Activated CD4-positive, alpha-beta T cell treated with anti-CD3 and anti-CD28 coated beads, Interleukin-2, amount 10 ng/mL, durations not matched to agents 7 days and 5 days (primary cell): ENCODE measurements around the gene IL1B. TPM values are rescaled to one million over a fixed set of nuclear protein-coding genes. Genes with fewer than 3 reads are reported as not detected.

Experiments used
- CTCF ChIA-PET: fragments of 350-600 bp; sonication (Branson Sonifier 250); formaldehyde crosslinking; loops from one replicate; lab custom pipeline; 2021; ENCODE audit warnings: antibody characterized with exemption; lab: Charles Lee
- POLR2A ChIA-PET: fragments of 350-600 bp; sonication (Branson Sonifier 250); formaldehyde crosslinking; loops from one replicate; lab custom pipeline; 2021; ENCODE audit warnings: antibody characterized with exemption; lab: Charles Lee
- DNase-seq: peaks from one replicate; pipeline ENCODE4 v3.0.0-alpha.2; 2020
- H3K27ac Mint-ChIP-seq: one replicate; pipeline ENCODE4 v1.8.0; 2021; ENCODE audit warnings: mild to moderate bottlenecking, moderate library complexity, mixed read lengths
- H3K27me3 Mint-ChIP-seq: one replicate; pipeline ENCODE4 v1.8.0; 2021; ENCODE audit warnings: mixed read lengths
- H3K36me3 Mint-ChIP-seq: one replicate; pipeline ENCODE4 v1.8.0; 2021; ENCODE audit warnings: low read depth, mixed read lengths
- H3K4me1 Mint-ChIP-seq: one replicate; pipeline ENCODE4 v1.8.0; 2021; ENCODE audit warnings: mixed read lengths
- H3K4me3 Mint-ChIP-seq: one replicate; pipeline ENCODE4 v1.8.0; 2021; ENCODE audit warnings: mild to moderate bottlenecking, moderate library complexity, mixed read lengths
- H3K9me3 Mint-ChIP-seq: one replicate; pipeline ENCODE4 v1.8.0; 2021; ENCODE audit warnings: mixed read lengths
- total RNA-seq, 2 experiments: library from RNA; stranded (reverse); gene quantifications; one replicate each; pipeline ENCODE4 v1.2.3, GENCODE V29; 2021

IL1B gene
- not detected for total RNA-seq

DNA sequence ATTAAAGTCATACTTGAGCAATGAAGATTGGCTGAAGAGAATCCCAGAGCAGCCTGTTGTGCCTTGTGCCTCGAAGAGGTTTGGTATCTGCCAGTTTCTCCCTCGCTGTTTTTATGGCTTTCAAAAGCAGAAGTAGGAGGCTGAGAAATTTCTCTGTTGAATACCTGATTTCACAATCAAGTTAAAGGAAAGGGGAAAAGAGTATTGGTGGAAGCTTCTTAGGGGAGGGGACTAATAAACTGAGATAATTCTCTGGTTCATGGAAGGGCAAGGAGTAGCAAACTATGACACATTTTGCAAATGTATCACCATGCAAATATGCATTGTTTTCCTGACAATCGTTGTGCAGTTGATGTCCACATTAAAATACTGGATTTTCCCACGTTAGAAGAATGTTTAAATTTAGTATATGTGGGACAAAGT, at the start of gene IL1B:
Gene IL1B (minus strand): TSS at position 85 of the 423 bp plus-strand sequence. CDS start 550 bp downstream, outside the sequence.
- no peak for DNase-seq
- ChIA-PET CTCF (no interaction called here), POLR2A (no interaction called here)
- Mint-ChIP-seq H3K4me3 (no peak within 1 kb of the TSS), H3K36me3 (no peaks in the 10 kb centered on the region), H3K27me3 (peaks cover 33% of the 10 kb centered on the region), H3K27ac (no peak within 1 kb of the TSS), H3K4me1 (no peaks in the 10 kb centered on the region), H3K9me3 (no peaks in the 10 kb centered on the region)

DNA sequence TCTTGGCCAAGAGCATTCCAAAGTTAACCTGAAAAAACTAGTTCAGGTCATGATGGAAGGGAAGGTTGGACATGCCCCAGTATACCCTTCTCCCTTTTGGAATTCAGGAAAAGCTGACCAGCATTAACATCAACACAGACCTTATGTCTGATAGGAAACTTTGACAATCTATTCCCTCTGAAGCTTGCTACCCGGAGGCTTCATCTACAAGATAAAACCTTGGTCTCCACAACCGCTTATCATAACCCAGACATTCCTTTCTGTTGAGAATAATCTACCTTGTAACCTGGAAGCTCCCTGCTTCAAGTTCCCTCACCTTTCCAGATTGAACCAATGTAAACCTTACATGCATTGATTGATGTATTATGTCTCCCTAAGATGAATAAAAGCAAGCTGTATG, 49.7 kb upstream of the IL1B start:
- H3K9me3 Mint-ChIP-seq = no peaks in the 10 kb centered on the region
- ChIA-PET CTCF (interaction anchor here (1.7 to 2.2 kb wide), 6 partner anchors 15 to 137 kb away, joined by 5 to 15 read pairs (median 12); no protein-coding TSS in a partner anchor), POLR2A (no interaction called here)
- DNase-seq = no peak
- peaks cover 15% of the 10 kb centered on the region for H3K4me1 Mint-ChIP-seq
- H3K4me3 Mint-ChIP-seq = no peak overlapping the region
- H3K27me3 Mint-ChIP-seq = peaks cover 2% of the 10 kb centered on the region
- H3K36me3 Mint-ChIP-seq = no peaks in the 10 kb centered on the region
- no peak overlapping the region for H3K27ac Mint-ChIP-seq

DNA sequence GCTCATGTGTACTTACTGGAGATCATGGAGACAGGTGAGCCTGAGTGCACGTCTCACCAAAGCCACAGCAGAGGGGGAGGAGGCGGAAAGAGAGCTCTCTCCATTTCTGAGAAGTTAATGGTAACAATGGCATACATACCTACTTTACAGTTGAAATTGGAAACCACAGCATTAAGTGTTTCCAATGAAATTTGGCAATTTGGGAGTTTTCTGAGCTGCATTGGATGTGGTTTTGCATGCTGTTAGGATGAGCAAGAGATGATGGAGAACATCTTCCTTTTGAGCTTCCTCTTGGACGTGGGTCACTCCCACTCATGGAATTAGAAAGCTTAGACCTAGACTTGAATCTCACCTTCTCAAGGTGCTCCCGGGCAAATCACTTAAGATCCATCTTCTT, 48.9 kb upstream of the IL1B start:
- ChIA-PET CTCF (interaction anchor here (0.6 to 2.2 kb wide), 24 partner anchors 9 to 851 kb away, joined by 3 to 15 read pairs (median 4); partner anchors contain the start of gene IL37), POLR2A (interaction anchor here (0.7 kb wide), 1 partner anchor 135 kb away, joined by 5 read pairs; no protein-coding TSS in a partner anchor)
- peak overlapping the region; percentile 6 for H3K4me3 Mint-ChIP-seq

DNA sequence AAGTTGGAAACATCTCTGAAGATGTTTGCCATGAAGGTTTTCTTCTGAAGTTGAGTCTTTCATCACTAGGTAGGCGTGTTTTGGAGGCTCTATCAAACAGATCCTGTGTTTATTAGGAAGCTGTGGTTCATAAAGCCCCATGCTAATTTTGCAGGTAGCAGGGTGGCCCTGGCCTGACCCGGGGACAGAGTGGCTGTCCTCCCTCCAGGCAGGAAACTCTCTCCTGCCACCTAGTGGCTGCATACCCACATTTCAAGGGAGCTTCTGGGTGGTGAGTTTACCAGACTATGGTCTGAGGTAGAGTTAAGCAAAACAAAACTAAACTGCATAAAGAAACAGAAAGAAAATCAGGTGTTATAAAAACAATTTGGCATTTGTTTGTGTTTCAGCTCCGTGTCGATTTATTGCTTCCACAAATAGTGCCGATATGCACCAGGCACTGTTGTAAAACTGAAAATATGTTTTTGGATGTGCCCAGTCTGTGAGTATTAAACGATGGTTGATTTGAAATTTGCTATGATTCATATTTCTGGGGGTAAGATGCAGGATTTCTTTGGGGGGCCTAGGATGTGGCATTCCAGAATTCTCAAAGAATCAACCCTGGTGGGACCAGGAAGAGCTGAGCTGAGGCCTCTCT, 48.4 kb upstream of the IL1B start:
- Mint-ChIP-seq H3K27me3 (peaks cover 2% of the 10 kb centered on the region), H3K4me3 (peak overlapping the region; percentile 6), H3K27ac (no peak overlapping the region), H3K36me3 (no peaks in the 10 kb centered on the region), H3K9me3 (no peaks in the 10 kb centered on the region), H3K4me1 (peaks cover 27% of the 10 kb centered on the region)
- CTCF ChIA-PET = interaction anchor here (0.6 to 2.2 kb wide), 25 partner anchors 10 to 851 kb away, joined by 3 to 15 read pairs (median 4); partner anchors contain the start of gene IL37
- DNase-seq = peak; percentile 66
- POLR2A ChIA-PET = interaction anchor here (0.7 kb wide), 1 partner anchor 135 kb away, joined by 5 read pairs; no protein-coding TSS in a partner anchor

More for the DNA sequence above, 48.9 kb upstream of the IL1B start:
- no peak for DNase-seq
- Mint-ChIP-seq H3K27me3 (peaks cover 2% of the 10 kb centered on the region), H3K36me3 (no peaks in the 10 kb centered on the region), H3K4me1 (peaks cover 22% of the 10 kb centered on the region), H3K27ac (no peak overlapping the region), H3K9me3 (no peaks in the 10 kb centered on the region)

DNA sequence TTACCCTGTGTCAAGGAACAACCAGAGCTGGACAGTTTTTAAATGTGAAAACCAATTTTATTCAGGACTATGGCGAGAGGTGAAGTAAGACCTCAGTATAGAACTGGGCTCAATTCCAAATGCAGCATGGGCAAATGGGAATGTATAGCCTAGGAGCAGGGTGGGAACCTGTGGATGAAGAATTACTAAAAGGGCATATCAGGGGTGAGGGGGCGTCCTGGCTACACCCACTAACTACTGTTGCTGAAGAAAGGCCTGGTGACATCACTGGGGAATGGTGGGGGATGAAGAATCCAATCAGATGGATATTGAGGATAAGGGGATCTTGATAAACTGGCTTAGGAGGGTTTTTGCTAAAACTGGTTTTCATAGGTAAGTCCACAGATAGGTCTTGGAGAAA, 47.1 kb upstream of the IL1B start:
- Mint-ChIP-seq H3K27me3 (peaks cover 2% of the 10 kb centered on the region), H3K9me3 (no peaks in the 10 kb centered on the region), H3K4me3 (no peak overlapping the region), H3K4me1 (peaks cover 30% of the 10 kb centered on the region), H3K36me3 (no peaks in the 10 kb centered on the region), H3K27ac (no peak overlapping the region)
- DNase-seq = no peak
- CTCF ChIA-PET = interaction anchor here (0.6 to 1.2 kb wide), 3 partner anchors 18 to 134 kb away, joined by 3 to 6 read pairs (median 4); no protein-coding TSS in a partner anchor
- POLR2A ChIA-PET = no interaction called here

DNA sequence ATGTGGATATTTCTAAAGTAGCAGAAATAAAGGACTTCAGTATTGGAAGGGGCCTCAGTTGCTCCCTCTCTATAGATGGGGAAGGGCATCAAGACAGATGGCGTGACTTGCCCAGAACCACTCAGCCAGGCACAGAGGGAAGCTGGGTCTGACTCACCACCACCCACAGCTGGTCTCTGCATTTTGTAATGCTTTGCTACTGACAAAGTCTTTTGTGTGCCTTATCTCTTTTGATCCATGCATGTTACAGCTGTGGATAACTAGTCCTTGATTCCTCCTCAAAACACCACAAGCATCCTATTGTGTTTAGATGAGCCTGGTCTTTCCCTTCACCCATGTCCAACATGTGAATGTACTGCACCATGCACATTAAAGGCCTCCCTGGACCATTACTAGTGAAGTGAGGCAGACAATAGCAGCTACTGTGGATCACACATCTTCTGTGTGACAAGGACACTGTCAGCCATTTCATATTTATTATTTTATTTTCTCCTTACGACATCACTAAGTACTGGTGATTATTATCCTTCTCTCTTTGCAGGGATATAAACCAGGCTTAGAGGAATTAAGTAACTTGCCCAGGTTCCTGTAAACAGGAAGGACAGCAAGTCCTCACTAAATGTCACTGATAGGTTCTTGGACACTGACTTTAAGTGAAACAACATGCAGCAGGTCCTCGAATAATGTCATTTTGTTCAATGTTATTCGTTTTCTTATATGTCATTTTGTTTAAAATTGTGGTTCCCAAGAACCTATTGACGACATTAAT, 44.8 kb upstream of the IL1B start:
- no peak for DNase-seq
- Mint-ChIP-seq H3K4me1 (peaks cover 30% of the 10 kb centered on the region), H3K36me3 (no peaks in the 10 kb centered on the region), H3K9me3 (no peaks in the 10 kb centered on the region), H3K27ac (no peak overlapping the region), H3K27me3 (no peaks in the 10 kb centered on the region), H3K4me3 (no peak overlapping the region)
- POLR2A ChIA-PET = interaction anchor here (0.6 kb wide), 1 partner anchor 607 kb away, joined by 4 read pairs; no protein-coding TSS in a partner anchor
- CTCF ChIA-PET = interaction anchor here (1.0 to 2.8 kb wide), 4 partner anchors 14 to 132 kb away, joined by 3 to 14 read pairs (median 4); no protein-coding TSS in a partner anchor

DNA sequence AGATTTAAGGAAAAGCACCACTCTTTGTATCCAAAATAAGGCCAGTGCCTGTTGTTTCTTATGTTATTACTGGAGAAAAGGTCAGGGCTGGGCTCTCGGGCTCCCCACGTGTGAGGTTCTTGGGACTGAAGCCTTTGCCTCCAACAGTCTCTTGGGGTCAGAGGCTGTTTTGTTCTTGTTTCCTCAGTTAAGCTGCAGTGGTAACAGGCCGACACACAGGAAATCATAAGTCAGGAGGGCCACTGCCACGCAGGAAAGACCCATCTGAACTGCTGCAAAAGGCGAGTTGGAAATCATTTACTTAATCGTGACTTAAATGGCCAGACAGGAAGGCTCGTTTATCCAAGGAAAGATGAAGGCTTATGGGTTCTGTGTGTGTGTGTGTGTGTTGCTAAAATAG, 44.1 kb upstream of the IL1B start:
- Mint-ChIP-seq H3K27ac (peak overlapping the region; percentile 6), H3K4me3 (no peak overlapping the region), H3K4me1 (peaks cover 29% of the 10 kb centered on the region), H3K27me3 (no peaks in the 10 kb centered on the region), H3K9me3 (no peaks in the 10 kb centered on the region), H3K36me3 (no peaks in the 10 kb centered on the region)
- no peak for DNase-seq
- ChIA-PET POLR2A (no interaction called here), CTCF (interaction anchor here (1.2 to 2.8 kb wide), 4 partner anchors 16 to 132 kb away, joined by 3 to 14 read pairs (median 4); no protein-coding TSS in a partner anchor)

DNA sequence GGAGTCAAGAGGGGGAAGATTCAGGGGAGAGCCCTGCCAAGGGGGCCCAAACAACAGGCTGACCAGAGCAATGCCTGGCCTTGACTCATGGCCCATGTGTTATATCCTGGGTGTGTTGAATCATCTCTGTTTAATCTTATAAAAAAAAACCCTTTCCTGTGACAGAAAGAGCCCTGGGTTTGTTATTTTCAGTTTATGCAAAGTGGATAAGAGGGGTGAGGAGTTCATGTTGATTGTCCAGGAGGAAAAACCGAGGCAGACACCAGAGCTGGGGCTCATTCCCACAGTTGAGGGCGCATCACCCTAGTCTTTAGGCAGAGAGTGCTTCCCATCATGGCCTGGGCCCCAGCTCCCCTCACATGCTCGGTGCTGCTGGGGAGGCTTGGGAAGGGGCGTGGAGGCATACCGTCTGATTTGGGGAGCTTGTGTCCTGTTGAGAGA, 43.5 kb upstream of the IL1B start:
- H3K27me3 Mint-ChIP-seq = peaks cover 3% of the 10 kb centered on the region
- no peak for DNase-seq
- POLR2A ChIA-PET = no interaction called here
- H3K4me3 Mint-ChIP-seq = no peak overlapping the region
- no peak overlapping the region for H3K27ac Mint-ChIP-seq
- H3K36me3 Mint-ChIP-seq = no peaks in the 10 kb centered on the region
- H3K4me1 Mint-ChIP-seq = peaks cover 24% of the 10 kb centered on the region
- CTCF ChIA-PET = interaction anchor here (0.6 to 2.8 kb wide), 5 partner anchors 13 to 131 kb away, joined by 3 to 14 read pairs (median 3); no protein-coding TSS in a partner anchor
- no peaks in the 10 kb centered on the region for H3K9me3 Mint-ChIP-seq

DNA sequence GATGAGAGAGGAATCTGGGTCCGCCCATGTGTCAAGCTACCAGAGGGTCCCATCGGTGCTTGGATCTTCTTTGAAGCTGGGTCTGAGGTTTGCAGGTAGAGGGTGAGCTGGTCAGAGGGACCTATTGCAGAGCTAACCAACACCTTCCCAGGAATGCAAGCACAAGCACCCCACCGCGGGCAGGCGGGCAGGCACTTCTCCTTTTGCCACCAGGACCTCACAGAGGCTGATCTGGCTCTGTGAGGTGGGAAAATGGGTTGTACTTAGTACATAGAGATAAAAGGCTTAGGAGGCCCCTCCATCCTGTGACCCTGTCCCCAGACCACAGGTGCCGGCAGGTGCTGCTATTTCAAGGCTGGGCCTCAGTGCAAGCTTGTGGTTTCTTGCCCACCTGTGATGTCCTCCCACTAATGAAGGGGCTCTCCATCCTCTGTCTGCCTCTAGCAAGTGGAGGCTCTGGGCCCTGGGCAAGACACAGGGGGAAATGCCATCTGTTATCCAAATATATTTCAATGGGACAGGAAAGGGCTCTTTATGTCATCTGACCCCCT, 43.0 kb upstream of the IL1B start:
- peaks cover 3% of the 10 kb centered on the region for H3K27me3 Mint-ChIP-seq
- ChIA-PET POLR2A (no interaction called here), CTCF (interaction anchor here (0.6 to 2.8 kb wide), 7 partner anchors 8 to 131 kb away, joined by 3 to 14 read pairs (median 4); no protein-coding TSS in a partner anchor)
- H3K4me3 Mint-ChIP-seq = no peak overlapping the region
- H3K4me1 Mint-ChIP-seq = peaks cover 19% of the 10 kb centered on the region
- H3K9me3 Mint-ChIP-seq = no peaks in the 10 kb centered on the region
- DNase-seq = no peak
- no peaks in the 10 kb centered on the region for H3K36me3 Mint-ChIP-seq
- H3K27ac Mint-ChIP-seq = no peak overlapping the region

DNA sequence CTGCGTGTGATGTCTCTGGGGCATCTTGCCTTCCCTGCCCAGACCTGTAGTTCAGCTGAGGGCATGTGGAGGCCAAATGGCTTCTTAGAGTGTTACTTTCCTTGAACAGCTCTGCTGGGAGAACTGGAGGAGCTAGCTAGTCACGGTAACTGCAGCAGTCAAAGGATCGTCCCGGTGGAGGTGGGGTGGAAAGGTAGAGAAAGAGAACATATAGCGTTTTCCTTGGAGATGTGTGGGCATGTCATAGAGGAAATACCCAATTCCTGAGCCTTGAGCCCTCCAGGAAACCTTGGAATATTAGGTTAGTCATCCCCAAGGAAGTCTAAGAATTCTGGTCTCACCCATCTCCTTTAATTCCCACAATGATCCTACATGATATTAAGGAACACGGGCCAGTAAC, 40.8 kb upstream of the IL1B start:
- DNase-seq = no peak
- Mint-ChIP-seq H3K4me1 (peaks cover 16% of the 10 kb centered on the region), H3K9me3 (no peaks in the 10 kb centered on the region), H3K4me3 (no peak overlapping the region), H3K36me3 (no peaks in the 10 kb centered on the region), H3K27ac (no peak overlapping the region), H3K27me3 (peaks cover 18% of the 10 kb centered on the region)
- CTCF ChIA-PET = interaction anchor here (1.6 kb wide), 1 partner anchor 129 kb away, joined by 4 read pairs; no protein-coding TSS in a partner anchor
- POLR2A ChIA-PET = no interaction called here

DNA sequence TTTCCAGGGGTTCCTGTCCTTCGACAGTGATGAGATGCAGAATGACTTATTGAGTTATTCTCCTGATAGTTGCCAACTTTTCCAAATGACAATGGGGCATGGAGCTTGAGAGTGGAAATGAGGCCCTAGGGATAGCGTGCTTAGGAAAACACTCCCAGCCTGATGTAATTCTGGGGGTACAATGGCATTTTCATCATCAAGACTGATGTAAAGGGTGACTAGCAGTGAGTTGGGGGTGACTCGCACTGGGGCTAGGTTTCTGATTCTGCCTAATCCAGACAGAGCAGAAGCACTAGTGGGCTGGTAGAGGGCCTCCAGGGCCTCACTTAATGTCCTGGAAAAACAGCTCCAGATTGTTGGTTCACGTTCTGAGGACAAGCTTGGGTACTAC, 40.4 kb upstream of the IL1B start:
- ChIA-PET POLR2A (no interaction called here), CTCF (interaction anchor here (1.6 kb wide), 1 partner anchor 129 kb away, joined by 4 read pairs; no protein-coding TSS in a partner anchor)
- H3K4me1 Mint-ChIP-seq = peaks cover 16% of the 10 kb centered on the region
- H3K27me3 Mint-ChIP-seq = peaks cover 23% of the 10 kb centered on the region
- H3K9me3 Mint-ChIP-seq = no peaks in the 10 kb centered on the region
- no peaks in the 10 kb centered on the region for H3K36me3 Mint-ChIP-seq
- no peak overlapping the region for H3K4me3 Mint-ChIP-seq
- DNase-seq = no peak
- no peak overlapping the region for H3K27ac Mint-ChIP-seq

DNA sequence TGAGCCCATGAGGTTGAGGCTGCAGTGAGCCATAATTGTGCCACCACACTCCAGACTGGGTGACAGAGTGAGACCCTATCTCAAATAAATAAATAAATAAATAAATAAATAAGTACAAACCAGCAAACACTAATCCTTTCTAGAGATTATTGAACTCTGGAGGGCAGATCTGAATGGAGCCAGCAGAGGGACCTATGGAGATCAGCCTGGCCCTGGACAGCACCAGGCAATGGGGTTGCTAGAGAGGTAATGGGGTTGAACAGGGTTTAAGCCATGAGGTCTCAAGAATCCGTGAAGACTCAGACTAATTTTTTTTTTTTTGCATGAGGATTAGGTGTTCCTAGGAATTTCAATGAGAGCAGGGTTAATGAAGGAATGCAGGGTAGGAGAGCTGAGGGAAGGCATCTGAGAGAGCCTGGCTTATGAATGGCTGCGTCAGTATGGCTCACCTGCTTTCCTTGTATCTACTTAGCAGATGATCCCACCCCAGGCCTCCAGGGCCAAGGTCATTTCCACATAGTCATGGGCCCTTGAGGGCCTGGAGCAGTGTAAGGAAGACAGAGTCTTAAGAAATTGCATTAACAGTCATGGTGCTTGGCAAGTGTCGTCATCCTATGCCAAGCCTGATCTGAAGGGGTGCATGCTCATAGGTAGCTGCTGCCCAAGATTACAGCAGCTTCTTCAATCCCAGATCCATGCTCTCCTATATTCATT, 39.8 kb upstream of the IL1B start:
- ChIA-PET CTCF (interaction anchor here (1.6 kb wide), 1 partner anchor 128 kb away, joined by 4 read pairs; no protein-coding TSS in a partner anchor), POLR2A (no interaction called here)
- Mint-ChIP-seq H3K9me3 (no peaks in the 10 kb centered on the region), H3K4me3 (no peak overlapping the region), H3K36me3 (no peaks in the 10 kb centered on the region), H3K4me1 (peaks cover 16% of the 10 kb centered on the region), H3K27ac (no peak overlapping the region), H3K27me3 (peaks cover 27% of the 10 kb centered on the region)
- DNase-seq = no peak
